Astrocyte of the cerebellum (primary cell): ENCODE measurements around the gene TENM3.

Experiments used
- DNase-seq: peaks from one replicate; pipeline ENCODE4 v3.0.0-alpha.2; 2011; ENCODE audit warnings: low read depth
- H3K4me3 ChIP-seq: 2 replicates; pipeline ENCODE4 v1.5.1; 2011; ENCODE audit warnings: mild to moderate bottlenecking, low read depth, low read length, moderate library complexity
- in situ Hi-C: cut with HindIII; loops from 2 replicates; pipeline ENCODE4 v1.10.0; 2017; ENCODE audit warnings: low sequenced_read_pairs
- TF ChIP-seq, protein P1 (sequence below): IDR thresholded peaks from 2 replicates; pipeline ENCODE4 v1.5.1; 2012; ENCODE audit warnings: low read length, low read depth, moderate library complexity, mild to moderate bottlenecking; ENCODE audit errors: missing control alignments

Gene TENM3

DNA sequence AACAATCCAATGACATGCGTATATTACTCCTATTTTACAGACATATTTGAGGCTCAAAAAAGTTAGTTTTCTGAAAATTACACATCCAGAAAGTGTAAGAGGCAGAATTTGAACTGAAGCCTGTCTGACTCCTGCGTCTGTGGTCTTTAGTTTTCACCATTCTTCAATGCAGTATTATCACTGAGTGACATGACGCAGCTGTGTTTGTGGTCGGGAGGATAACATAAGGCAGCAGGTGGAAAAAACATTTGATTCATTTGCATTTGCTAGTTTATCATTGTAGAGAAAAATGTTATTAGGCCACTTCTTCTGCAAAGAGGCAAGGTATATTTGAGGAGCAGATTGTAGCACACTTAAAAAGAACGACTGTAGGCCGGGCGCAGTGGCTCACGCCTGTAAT, 186.7 kb downstream of the TENM3 start:
- DNase-seq: no peak
- no peak overlapping the region for H3K4me3 ChIP-seq
- TF ChIP-seq, protein P1, sequence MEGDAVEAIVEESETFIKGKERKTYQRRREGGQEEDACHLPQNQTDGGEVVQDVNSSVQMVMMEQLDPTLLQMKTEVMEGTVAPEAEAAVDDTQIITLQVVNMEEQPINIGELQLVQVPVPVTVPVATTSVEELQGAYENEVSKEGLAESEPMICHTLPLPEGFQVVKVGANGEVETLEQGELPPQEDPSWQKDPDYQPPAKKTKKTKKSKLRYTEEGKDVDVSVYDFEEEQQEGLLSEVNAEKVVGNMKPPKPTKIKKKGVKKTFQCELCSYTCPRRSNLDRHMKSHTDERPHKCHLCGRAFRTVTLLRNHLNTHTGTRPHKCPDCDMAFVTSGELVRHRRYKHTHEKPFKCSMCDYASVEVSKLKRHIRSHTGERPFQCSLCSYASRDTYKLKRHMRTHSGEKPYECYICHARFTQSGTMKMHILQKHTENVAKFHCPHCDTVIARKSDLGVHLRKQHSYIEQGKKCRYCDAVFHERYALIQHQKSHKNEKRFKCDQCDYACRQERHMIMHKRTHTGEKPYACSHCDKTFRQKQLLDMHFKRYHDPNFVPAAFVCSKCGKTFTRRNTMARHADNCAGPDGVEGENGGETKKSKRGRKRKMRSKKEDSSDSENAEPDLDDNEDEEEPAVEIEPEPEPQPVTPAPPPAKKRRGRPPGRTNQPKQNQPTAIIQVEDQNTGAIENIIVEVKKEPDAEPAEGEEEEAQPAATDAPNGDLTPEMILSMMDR: no peak
- in situ Hi-C loops: no loop called here

DNA sequence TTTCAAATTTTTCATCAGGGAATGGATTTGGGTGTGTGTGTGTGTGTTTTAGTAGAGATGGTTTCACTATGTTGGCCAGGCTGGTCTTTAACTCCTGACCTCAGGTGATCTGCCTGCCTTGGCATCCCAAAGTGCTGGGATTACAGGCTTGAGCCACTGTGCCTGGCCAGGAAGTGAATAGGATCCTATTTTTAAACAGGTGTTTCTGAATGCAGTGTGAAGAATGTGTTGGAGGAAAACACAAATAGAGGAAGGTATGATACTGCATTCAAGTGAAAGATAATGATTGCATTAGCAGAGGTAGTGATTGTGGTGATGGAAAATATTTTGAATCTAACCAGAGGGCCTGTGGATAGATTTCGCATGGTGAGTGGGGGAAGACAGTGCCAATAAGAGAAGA, 189.6 kb downstream of the TENM3 start:
- H3K4me3 ChIP-seq: no peak overlapping the region
- in situ Hi-C loops: no loop called here
- DNase-seq: no peak
- TF ChIP-seq, protein P1: no peak

DNA sequence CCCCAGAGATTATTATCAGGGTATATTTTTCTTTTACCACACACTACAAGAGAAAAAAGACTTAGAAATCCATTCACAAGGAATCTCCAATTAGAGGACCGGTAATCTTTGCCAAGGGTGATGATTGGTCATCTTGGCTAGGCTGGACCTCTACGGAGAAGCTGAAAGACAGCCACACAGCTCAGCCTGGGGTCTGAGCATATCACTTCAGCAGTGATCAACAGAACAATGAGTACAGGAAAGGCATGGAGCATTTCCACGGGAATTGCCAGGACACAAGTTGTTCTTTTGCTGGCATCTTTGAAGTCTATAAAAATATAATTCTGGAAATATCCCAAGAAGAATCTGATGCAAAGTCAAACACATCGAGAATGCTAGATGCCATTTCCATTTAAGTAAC, 191.5 kb downstream of the TENM3 start:
- DNase-seq: no peak

DNA sequence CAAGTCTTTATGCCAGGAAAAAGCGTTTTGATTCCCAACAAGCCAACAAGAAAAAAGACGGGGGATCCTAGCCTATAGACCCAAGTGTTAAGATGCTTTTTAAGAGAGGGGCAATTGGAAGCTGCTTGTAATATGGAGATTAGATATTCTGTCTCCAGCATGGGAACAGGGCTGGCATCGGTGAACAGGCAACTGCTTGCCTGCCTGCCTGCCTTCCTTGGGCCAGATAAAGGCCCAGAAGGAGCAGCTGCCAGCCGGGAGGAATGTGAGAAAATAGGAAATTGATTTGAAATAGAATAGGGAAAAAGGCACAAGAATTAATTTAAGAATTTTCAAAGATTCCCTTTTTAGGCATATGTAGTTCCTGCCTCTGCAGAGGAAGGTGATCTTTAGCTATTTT, 192.2 kb downstream of the TENM3 start:
- TF ChIP-seq, protein P1: no peak
- H3K4me3 ChIP-seq: no peak overlapping the region
- no peak for DNase-seq
- in situ Hi-C loops: no loop called here

More for the DNA sequence above, 191.5 kb downstream of the TENM3 start:
- in situ Hi-C loops: no loop called here
- no peak overlapping the region for H3K4me3 ChIP-seq
- TF ChIP-seq, protein P1: no peak

DNA sequence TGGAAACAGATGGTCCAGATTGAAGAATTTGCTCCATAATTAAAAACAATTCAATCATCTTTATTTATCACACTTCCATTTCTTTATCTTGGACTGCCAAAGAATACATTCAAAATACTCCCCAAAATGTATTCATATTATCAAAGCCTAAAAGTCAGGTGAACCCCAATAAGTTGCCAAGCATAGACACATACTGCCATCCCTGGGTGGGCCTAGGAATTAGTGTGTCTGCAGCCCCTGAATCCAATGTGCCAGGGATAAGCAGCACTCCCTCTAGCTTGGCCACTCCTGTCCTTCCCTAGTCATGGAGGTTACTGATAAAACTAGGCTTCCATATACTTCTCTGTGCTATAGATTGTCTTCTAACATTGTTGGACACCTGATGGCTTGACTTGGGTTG, 199.9 kb downstream of the TENM3 start:
- H3K4me3 ChIP-seq: no peak overlapping the region
- in situ Hi-C loops: no loop called here
- TF ChIP-seq, protein P1: peak; percentile 6
- DNase-seq: no peak

DNA sequence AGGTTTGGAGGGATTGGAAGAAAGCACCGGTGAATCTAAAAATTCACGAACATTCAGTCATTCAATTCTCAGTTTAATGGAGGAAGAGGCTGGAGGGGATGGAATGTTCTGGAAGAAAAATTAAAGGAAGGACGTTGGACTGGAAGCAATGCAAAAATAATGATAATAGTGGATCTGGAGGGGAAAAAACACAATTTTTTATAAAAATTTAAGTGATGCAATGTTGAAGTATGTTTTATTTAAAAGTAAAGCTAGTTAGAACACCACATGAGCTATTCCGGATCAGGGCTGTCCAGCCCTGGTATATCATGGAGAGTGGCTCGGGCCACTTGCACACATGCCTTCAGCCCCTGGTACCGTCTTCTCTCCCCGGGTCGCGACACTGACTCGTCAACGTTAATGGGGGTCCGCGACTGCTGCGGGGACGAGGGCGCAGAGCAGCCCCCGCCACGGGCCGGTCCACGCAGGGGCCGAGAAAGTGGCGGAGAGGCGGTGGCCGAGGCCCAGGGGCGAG, 204.6 kb downstream of the TENM3 start:
- in situ Hi-C loops: no loop called here
- H3K4me3 ChIP-seq: peak overlapping the region; percentile 68
- TF ChIP-seq, protein P1: no peak
- DNase-seq: no peak
